A549 (cell line): ENCODE data around the gene ZNF385A. TPM values are rescaled to one million over a fixed set of nuclear protein-coding genes. Genes with fewer than 3 reads are reported as not detected.

Experiments
- ATAC-seq, 2 experiments: fragments of 200-7000 bp in 1 of 2; fragments of >200 bp in 1 of 2; cut with Nextera tagmentation in 1 of 2; cut with Tn5 transposase in 1 of 2; 3 replicates each; pipeline versions ENCODE4 v1.8.0 to v1.9.1; 2018 to 2020; ENCODE audit warnings: mild to moderate bottlenecking in 1 of 2, moderate library complexity in 1 of 2
- CTCF ChIA-PET: fragments of 300-600 bp; sonication (Branson Sonifier 250); formaldehyde crosslinking; extraction: SDS; loops from one replicate; lab custom pipeline; 2021; ENCODE audit warnings: antibody characterized with exemption, inconsistent platforms; lab: Yijun Ruan, JAX
- POLR2A ChIA-PET: fragments of 350-600 bp; formaldehyde crosslinking; extraction: SDS; loops from one replicate; lab custom pipeline; 2021; ENCODE audit warnings: antibody characterized with exemption, inconsistent platforms; lab: Yijun Ruan, JAX
- DNase-seq, 2 experiments: peaks; one replicate each; pipeline versions ENCODE4 v3.0.0 to v3.0.0-alpha.2; 2011 to 2016; ENCODE audit warnings: low read depth in 1 of 2, low spot score in 1 of 2
- FAIRE-seq: peaks from 2 replicates; lab custom pipeline; 2011; peaks lifted over from hg19 to GRCh38; lab: Jason Lieb, UNC
- H3K27ac ChIP-seq, 2 experiments: fragments of >200 bp; sonication (Bioruptor Twin); formaldehyde crosslinking; 3 replicates each; pipeline ENCODE4 v1.5.1; 2016 to 2017
- H3K4me1 ChIP-seq: fragments of >200 bp; sonication (Bioruptor Twin); formaldehyde crosslinking; 3 replicates; pipeline ENCODE4 v1.6.1; 2016
- H3K4me2 ChIP-seq: fragments of >200 bp; sonication (Bioruptor Twin); formaldehyde crosslinking; 3 replicates; pipeline ENCODE4 v1.6.1; 2016
- H3K4me3 ChIP-seq: fragments of >200 bp; sonication (Bioruptor Twin); formaldehyde crosslinking; 3 replicates; pipeline ENCODE4 v1.5.1; 2016
- H3K9me3 ChIP-seq: fragments of >200 bp; sonication (Bioruptor Twin); formaldehyde crosslinking; 3 replicates; pipeline ENCODE4 v1.6.1; 2016
- ATOH8 ChIP-seq: fragments of 250-450 bp; sonication (Bioruptor Pico); IDR thresholded peaks from 2 replicates; pipeline ENCODE4 v1.5.0; 2020; ENCODE audit warnings: low read depth, mild to moderate bottlenecking, moderate library complexity
- BCL3 ChIP-seq: fragments of >200 bp; sonication (Bioruptor Twin); formaldehyde crosslinking; IDR thresholded peaks from 3 replicates; pipeline ENCODE4 v1.6.1; 2016
- BHLHE40 ChIP-seq: IDR thresholded peaks from 2 replicates; pipeline ENCODE4 v1.6.1; 2012; ENCODE audit warnings: low read depth, low read length, inconsistent platforms
- CBX8 ChIP-seq: fragments of 200-600 bp; sonication (generic); IDR thresholded peaks from 2 replicates; pipeline ENCODE4 v1.6.1; 2016
- CHD2 ChIP-seq: fragments of 150-350 bp; IDR thresholded peaks from 2 replicates; pipeline ENCODE4 v1.6.1; 2014; ENCODE audit warnings: low read length; ENCODE audit not compliant: partially characterized antibody
- CTCF ChIP-seq: fragments of >200 bp; sonication (Bioruptor Twin); formaldehyde crosslinking; IDR thresholded peaks from 3 replicates; pipeline ENCODE4 v1.5.1; 2016
- KDM1A ChIP-seq: fragments of 200-600 bp; sonication (generic); IDR thresholded peaks from 2 replicates; pipeline ENCODE4 v1.6.1; 2016; ENCODE audit warnings: low read depth, mild to moderate bottlenecking
- KDM5A ChIP-seq: fragments of 200-600 bp; sonication (generic); IDR thresholded peaks from 2 replicates; pipeline ENCODE4 v1.6.1; 2016; ENCODE audit warnings: antibody characterized with exemption, mild to moderate bottlenecking
- MAX ChIP-seq: IDR thresholded peaks from 2 replicates; pipeline ENCODE4 v1.6.1; 2012
- MAZ ChIP-seq: fragments of 150-350 bp; IDR thresholded peaks from 2 replicates; pipeline ENCODE4 v1.6.1; 2014; ENCODE audit warnings: antibody characterized with exemption, low read depth, low read length, borderline replicate concordance
- MYC ChIP-seq: IDR thresholded peaks from 2 replicates; pipeline ENCODE4 v1.6.1; 2012; ENCODE audit warnings: mild to moderate bottlenecking, inconsistent platforms, low read length, improper control_type of control experiment, borderline replicate concordance
- NR3C1 ChIP-seq: fragments of >200 bp; sonication (Bioruptor Twin); formaldehyde crosslinking; IDR thresholded peaks from 3 replicates; pipeline ENCODE4 v1.6.1; 2017
- POLR2AphosphoS2 ChIP-seq: conservative IDR thresholded peaks from 2 replicates; pipeline ENCODE4 v1.6.1; 2012; ENCODE audit warnings: low read length, improper control_type of control experiment, inconsistent platforms
- RARB ChIP-seq: fragments of 250-450 bp; sonication (Bioruptor Pico); IDR thresholded peaks from 2 replicates; pipeline ENCODE4 v1.8.0; 2021; ENCODE audit warnings: mild to moderate bottlenecking, moderate library complexity
- RCOR1 ChIP-seq: fragments of 150-350 bp; IDR thresholded peaks from 2 replicates; pipeline ENCODE4 v1.6.1; 2014; ENCODE audit warnings: antibody characterized with exemption, low read length, low read depth
- RNF2 ChIP-seq: fragments of 200-600 bp; sonication (generic); IDR thresholded peaks from 2 replicates; pipeline ENCODE4 v1.6.1; 2016; ENCODE audit warnings: low read depth, mild to moderate bottlenecking, antibody characterized with exemption, moderate library complexity, borderline replicate concordance
- SMC3 ChIP-seq: fragments of >200 bp; sonication (Bioruptor Twin); formaldehyde crosslinking; IDR thresholded peaks from 3 replicates; pipeline ENCODE4 v1.6.1; 2018; ENCODE audit warnings: inconsistent platforms
- TP53 ChIP-seq: fragments of 250-450 bp; sonication (Bioruptor Pico); IDR thresholded peaks from 2 replicates; pipeline ENCODE4 v1.5.0; 2021; ENCODE audit warnings: mild to moderate bottlenecking, moderate library complexity
- ZNF302 ChIP-seq: fragments of 250-450 bp; sonication (Bioruptor Pico); IDR thresholded peaks from 2 replicates; pipeline ENCODE4 v1.9.0; 2021; ENCODE audit warnings: inconsistent platforms, mild to moderate bottlenecking, moderate library complexity
- WGBS: methylation state at CpG from one replicate; pipeline ENCODE4 v1.1.6; 2017; ENCODE audit errors: missing lambda C conversion rate; 5-methylcytosine and 5-hydroxymethylcytosine counted together
- polyA plus RNA-seq, 4 experiments: library from polyadenylated mRNA; depleted of rRNA in 3 of 4; stranded (reverse); fragments of >200 nt; fragmentation: RNase III in 1 of 4; extraction: RNeasy Plus Mini Kit Qiagen cat#74134 plus additional on column Dnase treatment in 1 of 4; gene quantifications; 2 replicates in 3 of 4; 3 replicates in 1 of 4; pipeline ENCODE4 v1.2.3, GENCODE V29; 2011 to 2017
- TF ChIP-seq, protein P1 (sequence below): fragments of 200-600 bp; sonication (generic); IDR thresholded peaks from 2 replicates; pipeline ENCODE4 v1.6.1; 2016; ENCODE audit warnings: antibody characterized with exemption, mild to moderate bottlenecking, moderate library complexity

Gene ZNF385A
- polyA plus RNA-seq, 2 of the 4 experiments (the other 2 are of a cell fraction): 1.8 to 14.9 TPM

DNA sequence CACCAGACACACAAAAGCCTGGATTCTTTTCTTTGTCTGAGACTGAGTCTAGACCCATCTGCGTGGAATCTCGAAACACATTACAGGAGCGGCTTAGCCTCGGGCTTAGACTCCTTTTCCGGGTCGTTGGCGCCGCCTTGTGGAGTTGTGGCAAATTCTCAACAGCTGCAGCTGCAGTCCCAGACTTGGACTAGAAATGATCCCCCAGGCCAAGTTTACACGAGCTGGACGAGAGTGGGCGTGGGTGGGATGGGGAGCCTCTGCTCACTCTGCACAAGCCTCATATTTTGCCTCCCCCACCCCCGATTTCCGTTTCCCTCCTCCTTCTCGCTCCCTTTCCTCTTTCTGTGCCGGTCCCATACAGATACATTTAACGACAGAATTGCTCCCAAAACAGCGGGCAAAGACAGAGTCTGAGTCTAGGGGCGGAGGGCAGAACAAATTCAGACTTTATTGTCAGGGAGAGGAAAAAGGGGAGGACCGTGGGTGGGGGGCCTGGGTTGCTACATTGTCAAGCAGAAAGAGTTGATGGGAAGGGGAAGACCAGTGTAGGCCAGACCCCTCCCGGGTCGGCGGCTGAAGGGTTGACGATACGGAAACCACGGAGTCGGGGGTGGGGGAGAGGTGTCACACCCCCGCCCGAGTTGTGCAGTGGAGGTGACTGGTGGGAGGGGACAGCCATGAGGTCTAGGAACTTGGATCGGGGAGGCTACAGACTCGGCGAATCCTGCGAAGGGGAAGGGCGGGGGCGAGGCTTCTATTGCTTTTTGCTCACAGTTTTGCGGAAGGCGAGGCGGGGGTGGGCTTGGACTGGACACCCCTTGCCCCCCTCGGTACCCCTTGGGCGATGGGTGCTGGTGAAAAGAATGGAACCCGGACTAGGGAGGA lies 15.6 kb downstream of the ZNF385A start (continued):
- TF ChIP-seq CTCF (peak; percentile 91), KDM1A (no peak), BHLHE40 (no peak), SMC3 (peak; percentile 81), TP53 (CRISPR knock-in tag) (no peak), MYC (no peak), KDM5A (no peak), MAX (peak; percentile 58), ZNF302 (CRISPR knock-in tag) (no peak), RCOR1 (no peak), RARB (CRISPR knock-in tag) (no peak), CBX8 (no peak)
- TF ChIP-seq, all 56 proteins: peak for 5

DNA sequence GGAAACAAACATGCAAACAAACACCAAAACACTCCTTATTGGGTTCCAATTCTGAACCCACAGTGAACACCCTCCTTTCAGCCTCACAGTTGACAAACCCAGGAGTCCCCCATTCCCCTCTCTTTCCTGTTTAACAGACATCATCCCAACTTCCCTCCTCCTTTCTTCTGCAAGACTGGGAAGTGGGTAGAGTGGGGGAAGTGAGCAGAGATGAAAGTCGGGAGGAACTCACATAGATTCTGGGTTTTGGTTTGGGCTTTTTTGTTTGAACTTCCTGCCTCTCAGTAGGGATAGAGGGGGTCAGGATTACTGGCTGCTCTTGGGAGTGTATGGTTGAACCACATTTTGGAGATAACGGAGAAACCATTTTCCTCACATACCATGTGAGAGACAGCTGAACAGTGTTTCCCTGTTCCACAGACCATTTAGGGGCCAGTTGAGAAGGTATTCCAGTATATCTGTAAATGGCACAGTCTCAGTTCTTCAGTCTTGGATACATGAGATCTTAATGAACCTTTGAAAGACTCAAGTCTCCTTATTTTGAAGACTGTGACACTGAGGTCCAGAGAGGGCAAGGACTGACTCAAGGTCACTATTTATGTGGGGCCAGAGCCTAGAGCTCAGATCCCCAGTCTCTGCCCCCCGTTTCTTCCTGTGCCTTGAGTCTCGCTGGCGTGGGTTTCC lies 16.4 kb downstream of the ZNF385A start:
- FAIRE-seq: no peak
- TF ChIP-seq CHD2: no peak
- TF ChIP-seq, protein P1, sequence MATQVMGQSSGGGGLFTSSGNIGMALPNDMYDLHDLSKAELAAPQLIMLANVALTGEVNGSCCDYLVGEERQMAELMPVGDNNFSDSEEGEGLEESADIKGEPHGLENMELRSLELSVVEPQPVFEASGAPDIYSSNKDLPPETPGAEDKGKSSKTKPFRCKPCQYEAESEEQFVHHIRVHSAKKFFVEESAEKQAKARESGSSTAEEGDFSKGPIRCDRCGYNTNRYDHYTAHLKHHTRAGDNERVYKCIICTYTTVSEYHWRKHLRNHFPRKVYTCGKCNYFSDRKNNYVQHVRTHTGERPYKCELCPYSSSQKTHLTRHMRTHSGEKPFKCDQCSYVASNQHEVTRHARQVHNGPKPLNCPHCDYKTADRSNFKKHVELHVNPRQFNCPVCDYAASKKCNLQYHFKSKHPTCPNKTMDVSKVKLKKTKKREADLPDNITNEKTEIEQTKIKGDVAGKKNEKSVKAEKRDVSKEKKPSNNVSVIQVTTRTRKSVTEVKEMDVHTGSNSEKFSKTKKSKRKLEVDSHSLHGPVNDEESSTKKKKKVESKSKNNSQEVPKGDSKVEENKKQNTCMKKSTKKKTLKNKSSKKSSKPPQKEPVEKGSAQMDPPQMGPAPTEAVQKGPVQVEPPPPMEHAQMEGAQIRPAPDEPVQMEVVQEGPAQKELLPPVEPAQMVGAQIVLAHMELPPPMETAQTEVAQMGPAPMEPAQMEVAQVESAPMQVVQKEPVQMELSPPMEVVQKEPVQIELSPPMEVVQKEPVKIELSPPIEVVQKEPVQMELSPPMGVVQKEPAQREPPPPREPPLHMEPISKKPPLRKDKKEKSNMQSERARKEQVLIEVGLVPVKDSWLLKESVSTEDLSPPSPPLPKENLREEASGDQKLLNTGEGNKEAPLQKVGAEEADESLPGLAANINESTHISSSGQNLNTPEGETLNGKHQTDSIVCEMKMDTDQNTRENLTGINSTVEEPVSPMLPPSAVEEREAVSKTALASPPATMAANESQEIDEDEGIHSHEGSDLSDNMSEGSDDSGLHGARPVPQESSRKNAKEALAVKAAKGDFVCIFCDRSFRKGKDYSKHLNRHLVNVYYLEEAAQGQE: peak; percentile 67
- no peak for TF ChIP-seq RARB (CRISPR knock-in tag)
- TF ChIP-seq MAZ: no peak
- TF ChIP-seq, all 56 proteins: peak for 1
- no peak overlapping the region for H3K4me3 ChIP-seq
- ATAC-seq: peak; percentile 1 to 3; a peak in 4 of 6 replicates
- peak overlapping the region; percentile 46 to 84 for H3K27ac ChIP-seq
- peaks cover 44% of the 10 kb centered on the region for H3K4me1 ChIP-seq
- POLR2A ChIA-PET: interaction anchor here (0.7 kb wide), 1 partner anchor 27 kb away, joined by 3 read pairs; no protein-coding TSS in a partner anchor
- WGBS: 34% methylated on average over 5 of the region's 5 CpGs
- no peak for DNase-seq
- CTCF ChIA-PET: interaction anchor here (0.8 to 4.1 kb wide), 47 partner anchors 8 to 315 kb away, joined by 3 to 44 read pairs (median 6); partner anchors contain the start of genes COPZ1, HOXC4 and ZNF385A
- H3K9me3 ChIP-seq: no peaks in the 10 kb centered on the region
- H3K4me2 ChIP-seq: peak overlapping the region; percentile 93

- Histone ChIP-seq H3K4me3 (no peak within 1 kb of the TSS), H3K27ac (no peak within 1 kb of the TSS), H3K9me3 (no peaks in the 10 kb centered on the region), H3K4me2 (no peak within 1 kb of the TSS), H3K4me1 (peaks cover 28% of the 10 kb centered on the region)
- ATAC-seq (no peak), FAIRE-seq (no peak), DNase-seq (no peak)
- WGBS: 90% methylated on average over 4 of the region's 4 CpGs
- ChIA-PET POLR2A (no interaction called here), CTCF (interaction anchor here (1.5 kb wide), 1 partner anchor 16 kb away, joined by 5 read pairs; no protein-coding TSS in a partner anchor)
- TF ChIP-seq RNF2 (no peak), BCL3 (no peak), KDM1A (no peak), ATOH8 (CRISPR knock-in tag) (no peak), NR3C1 (no peak), POLR2AphosphoS2 (no peak)
- TF ChIP-seq, protein P1: no peak
These were observed 20.1 kb downstream of the ZNF385A start, which contains the start of gene GPR84 for GRCh38 chr12:54364413-54364812. GPR84 (minus strand) TSS chr12:54364486; CDS start chr12:54363851, 635 bp downstream.
